Activated CD4-positive, alpha-beta memory T cell treated with anti-CD3 and anti-CD28 coated beads for 36 hours (primary cell): ENCODE results near the gene DENND5B. TPM values are rescaled to one million over a fixed set of nuclear protein-coding genes. Genes with fewer than 3 reads are reported as not detected.
A peak's percentile ranks its signal among the peaks of the same experiment; 100 is the strongest.
"Not testable (repeated sequence)": the region's sequence is repeated elsewhere in the genome, so short reads cannot be mapped to it uniquely, and the experiment has no call there.

ENCODE experiments used
- CTCF ChIA-PET: fragments of 350-600 bp; sonication (Branson Sonifier 250); formaldehyde crosslinking; loops from one replicate; lab custom pipeline; 2021; ENCODE audit warnings: antibody characterized with exemption, inconsistent platforms; lab: Charles Lee
- POLR2A ChIA-PET: fragments of 350-600 bp; sonication (Branson Sonifier 250); formaldehyde crosslinking; loops from one replicate; lab custom pipeline; 2021; ENCODE audit warnings: antibody characterized with exemption; lab: Charles Lee
- DNase-seq: peaks from one replicate; pipeline ENCODE4 v3.0.0-alpha.2; 2020
- H3K27ac Mint-ChIP-seq: one replicate; pipeline ENCODE4 v1.8.0; 2021; ENCODE audit warnings: mixed read lengths
- H3K27me3 Mint-ChIP-seq: one replicate; pipeline ENCODE4 v1.8.0; 2021; ENCODE audit warnings: mixed read lengths
- H3K36me3 Mint-ChIP-seq: one replicate; pipeline ENCODE4 v1.8.0; 2021; ENCODE audit warnings: mixed read lengths
- H3K4me1 Mint-ChIP-seq: one replicate; pipeline ENCODE4 v1.8.0; 2021; ENCODE audit warnings: low read depth, mixed read lengths
- H3K4me3 Mint-ChIP-seq: one replicate; pipeline ENCODE4 v1.8.0; 2021; ENCODE audit warnings: mild to moderate bottlenecking, mixed read lengths
- H3K9me3 Mint-ChIP-seq: one replicate; pipeline ENCODE4 v1.8.0; 2021; ENCODE audit warnings: mixed read lengths
- intact Hi-C: fragments of 100-400 bp; cut with micrococcal nuclease; formaldehyde crosslinking; loops from one replicate; pipeline ENCODE4 v1.15.1; 2023
- total RNA-seq, 2 experiments: library from RNA; stranded (reverse); gene quantifications; one replicate each; pipeline ENCODE4 v1.2.3, GENCODE V29; 2021

The DENND5B gene
- total RNA-seq, 2 experiments from 2014 or later: 0.10 to 0.17 TPM

GRCh38 chr12:31589598-31589903 is 1.4 kb downstream of the DENND5B start:
- H3K27me3 Mint-ChIP-seq: peaks cover 39% of the 10 kb centered on the region
- POLR2A ChIA-PET: no interaction called here
- H3K27ac Mint-ChIP-seq: no peak overlapping the region
- intact Hi-C loops: no loop called here
- CTCF ChIA-PET: no interaction called here
- H3K4me3 Mint-ChIP-seq: peak overlapping the region; percentile 70
- no peaks in the 10 kb centered on the region for H3K9me3 Mint-ChIP-seq
- H3K4me1 Mint-ChIP-seq: peaks cover 10% of the 10 kb centered on the region
- no peaks in the 10 kb centered on the region for H3K36me3 Mint-ChIP-seq
- DNase-seq: peak; percentile 51

DNA sequence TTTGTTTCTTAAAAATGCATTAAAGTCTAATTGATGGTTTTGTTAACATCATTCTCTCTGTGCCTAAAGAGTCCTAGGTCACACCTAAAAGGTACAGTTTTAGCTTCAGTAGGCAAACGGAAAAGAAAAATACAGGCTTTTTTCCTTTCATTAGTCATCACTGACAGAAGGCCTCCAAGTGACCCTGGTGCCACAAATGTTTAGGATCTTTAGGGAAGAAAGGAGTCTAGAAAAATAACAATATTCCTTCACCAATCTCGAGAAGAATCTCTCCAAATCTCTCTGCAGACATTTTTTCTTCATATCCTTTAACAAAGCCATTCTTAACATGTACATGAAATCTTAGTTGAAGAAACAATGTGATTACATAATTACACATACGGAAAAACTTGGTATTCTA is 2.0 kb downstream of the DENND5B start:
- Mint-ChIP-seq H3K36me3 (no peaks in the 10 kb centered on the region), H3K9me3 (no peaks in the 10 kb centered on the region), H3K27ac (no peak overlapping the region), H3K4me1 (peaks cover 10% of the 10 kb centered on the region), H3K4me3 (no peak overlapping the region), H3K27me3 (peaks cover 36% of the 10 kb centered on the region)
- POLR2A ChIA-PET: no interaction called here
- CTCF ChIA-PET: no interaction called here
- DNase-seq: no peak
- intact Hi-C loops: no loop called here

DNA sequence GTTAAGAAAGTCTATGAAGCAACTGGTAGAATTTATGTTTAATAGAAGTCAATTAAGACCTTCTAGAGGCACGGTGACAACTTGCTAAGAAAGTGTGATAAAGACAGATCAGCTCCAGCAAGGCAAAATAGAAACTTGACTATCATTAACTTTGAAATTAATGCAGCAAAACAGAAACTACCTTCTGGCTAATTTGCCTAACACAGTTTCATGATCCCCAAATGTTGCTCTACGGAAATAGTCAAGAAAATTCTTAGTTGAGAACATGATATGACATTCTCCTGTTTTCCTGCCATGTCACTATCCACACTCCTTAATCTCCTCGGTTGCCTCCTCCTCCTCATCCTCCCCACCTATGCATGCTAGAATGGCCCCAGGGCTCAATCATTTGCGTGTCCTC is 4.2 kb downstream of the DENND5B start:
- ChIA-PET POLR2A (no interaction called here), CTCF (no interaction called here)
- H3K36me3 Mint-ChIP-seq: no peaks in the 10 kb centered on the region
- no peak overlapping the region for H3K27ac Mint-ChIP-seq
- no peak overlapping the region for H3K4me3 Mint-ChIP-seq
- peaks cover 10% of the 10 kb centered on the region for H3K4me1 Mint-ChIP-seq
- no peak for DNase-seq
- intact Hi-C loops: no loop called here
- peaks cover 31% of the 10 kb centered on the region for H3K27me3 Mint-ChIP-seq
- H3K9me3 Mint-ChIP-seq: no peaks in the 10 kb centered on the region

DNA sequence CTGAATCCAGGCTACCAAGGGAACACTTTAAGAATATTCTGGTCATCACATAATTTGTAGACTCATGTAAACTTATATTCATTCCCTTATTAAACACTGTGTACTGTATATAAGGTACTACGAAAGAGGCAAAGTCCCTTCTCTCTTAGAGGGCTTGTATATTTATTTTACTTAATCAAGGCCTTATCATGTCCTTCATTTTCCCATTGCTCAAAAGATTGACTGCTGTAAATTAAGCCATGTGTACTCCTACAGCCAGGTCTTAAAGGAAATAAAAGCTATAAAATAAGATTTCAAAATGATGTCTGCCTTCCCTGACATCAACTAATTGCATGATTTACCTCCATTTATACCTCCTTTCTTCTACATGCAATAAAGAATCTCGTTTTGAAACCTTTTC is 5.0 kb downstream of the DENND5B start:
- intact Hi-C loops: no loop called here

GRCh38 chr12:31585271-31585670 is 5.7 kb downstream of the DENND5B start:
- no peak for DNase-seq
- Mint-ChIP-seq H3K27me3 (peaks cover 27% of the 10 kb centered on the region), H3K27ac (no peak overlapping the region), H3K4me1 (peaks cover 4% of the 10 kb centered on the region), H3K4me3 (no peak overlapping the region), H3K9me3 (no peaks in the 10 kb centered on the region), H3K36me3 (no peaks in the 10 kb centered on the region)
- POLR2A ChIA-PET: no interaction called here
- intact Hi-C loops: no loop called here
- CTCF ChIA-PET: interaction anchor here (0.7 kb wide), 1 partner anchor 394 kb away, joined by 3 read pairs; no protein-coding TSS in a partner anchor

More for the DNA sequence above, 5.0 kb downstream of the DENND5B start:
- POLR2A ChIA-PET: no interaction called here
- H3K4me3 Mint-ChIP-seq: no peak overlapping the region
- no peak overlapping the region for H3K27ac Mint-ChIP-seq
- DNase-seq: no peak
- no peaks in the 10 kb centered on the region for H3K36me3 Mint-ChIP-seq
- CTCF ChIA-PET: no interaction called here
- H3K27me3 Mint-ChIP-seq: peaks cover 27% of the 10 kb centered on the region
- H3K9me3 Mint-ChIP-seq: no peaks in the 10 kb centered on the region
- H3K4me1 Mint-ChIP-seq: peaks cover 4% of the 10 kb centered on the region

GRCh38 chr12:31584782-31585181 is 6.2 kb downstream of the DENND5B start:
- CTCF ChIA-PET: interaction anchor here (0.7 to 0.8 kb wide), 2 partner anchors 51 to 394 kb away, joined by 3 read pairs; no protein-coding TSS in a partner anchor
- Mint-ChIP-seq H3K4me1 (peaks cover 4% of the 10 kb centered on the region), H3K36me3 (no peaks in the 10 kb centered on the region), H3K27me3 (peaks cover 26% of the 10 kb centered on the region), H3K4me3 (no peak overlapping the region), H3K27ac (no peak overlapping the region), H3K9me3 (no peaks in the 10 kb centered on the region)
- DNase-seq: no peak
- intact Hi-C loops: no loop called here
- POLR2A ChIA-PET: no interaction called here

GRCh38 chr12:31583878-31584277 is 7.1 kb downstream of the DENND5B start:
- Mint-ChIP-seq H3K4me3 (no peak overlapping the region), H3K27me3 (peaks cover 17% of the 10 kb centered on the region), H3K4me1 (no peaks in the 10 kb centered on the region), H3K9me3 (no peaks in the 10 kb centered on the region), H3K27ac (no peak overlapping the region), H3K36me3 (no peaks in the 10 kb centered on the region)
- POLR2A ChIA-PET: no interaction called here
- CTCF ChIA-PET: no interaction called here
- DNase-seq: no peak
- intact Hi-C loops: no loop called here

DNA sequence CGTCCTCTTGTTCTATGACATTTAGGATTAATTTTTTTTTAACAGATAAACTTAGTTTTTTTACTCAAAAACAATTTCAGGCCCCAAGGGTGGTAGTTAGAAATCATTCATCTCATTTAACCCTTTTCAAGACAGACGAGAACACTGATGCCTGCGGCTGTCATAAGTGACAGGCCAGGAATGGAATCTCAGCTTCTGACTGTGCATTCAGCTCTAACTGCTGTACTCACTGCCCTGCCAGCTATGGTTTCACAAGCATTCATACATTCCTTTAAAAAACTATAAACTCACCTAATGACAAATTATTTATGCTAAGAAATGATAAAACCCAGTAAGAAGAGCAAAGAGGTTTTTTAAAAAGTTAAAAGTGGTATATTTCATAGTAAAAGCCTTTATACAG is 8.8 kb downstream of the DENND5B start:
- Mint-ChIP-seq H3K27me3 (peaks cover 8% of the 10 kb centered on the region), H3K4me3 (no peak overlapping the region), H3K4me1 (no peaks in the 10 kb centered on the region), H3K9me3 (no peaks in the 10 kb centered on the region), H3K27ac (no peak overlapping the region), H3K36me3 (no peaks in the 10 kb centered on the region)
- POLR2A ChIA-PET: no interaction called here
- CTCF ChIA-PET: no interaction called here
- intact Hi-C loops: no loop called here
- DNase-seq: no peak

- H3K9me3 Mint-ChIP-seq: no peaks in the 10 kb centered on the region
- ChIA-PET POLR2A (no interaction called here), CTCF (no interaction called here)
- no peak for DNase-seq
- H3K36me3 Mint-ChIP-seq: no peaks in the 10 kb centered on the region
- intact Hi-C loops: no loop called here
- no peaks in the 10 kb centered on the region for H3K4me1 Mint-ChIP-seq
- no peak overlapping the region for H3K4me3 Mint-ChIP-seq
- peaks cover 6% of the 10 kb centered on the region for H3K27me3 Mint-ChIP-seq
- no peak overlapping the region for H3K27ac Mint-ChIP-seq
Measured at GRCh38 chr12:31578632-31579031, 12.3 kb downstream of the DENND5B start.

GRCh38 chr12:31574803-31575575 is 15.9 kb downstream of the DENND5B start:
- ChIA-PET CTCF (no interaction called here), POLR2A (no interaction called here)
- Mint-ChIP-seq H3K9me3 (no peaks in the 10 kb centered on the region), H3K27me3 (peaks cover 6% of the 10 kb centered on the region), H3K27ac (no peak overlapping the region), H3K4me1 (no peaks in the 10 kb centered on the region), H3K36me3 (no peaks in the 10 kb centered on the region), H3K4me3 (no peak overlapping the region)
- DNase-seq: no peak
- intact Hi-C loops: no loop called here

- H3K27me3 Mint-ChIP-seq, CTCF ChIA-PET, H3K27ac Mint-ChIP-seq, intact Hi-C loops, H3K36me3 Mint-ChIP-seq, DNase-seq, H3K4me3 Mint-ChIP-seq, H3K9me3 Mint-ChIP-seq, POLR2A ChIA-PET, H3K4me1 Mint-ChIP-seq: not testable (repeated sequence)
Measured at GRCh38 chr12:31574367-31574766, 16.6 kb downstream of the DENND5B start.

DNA sequence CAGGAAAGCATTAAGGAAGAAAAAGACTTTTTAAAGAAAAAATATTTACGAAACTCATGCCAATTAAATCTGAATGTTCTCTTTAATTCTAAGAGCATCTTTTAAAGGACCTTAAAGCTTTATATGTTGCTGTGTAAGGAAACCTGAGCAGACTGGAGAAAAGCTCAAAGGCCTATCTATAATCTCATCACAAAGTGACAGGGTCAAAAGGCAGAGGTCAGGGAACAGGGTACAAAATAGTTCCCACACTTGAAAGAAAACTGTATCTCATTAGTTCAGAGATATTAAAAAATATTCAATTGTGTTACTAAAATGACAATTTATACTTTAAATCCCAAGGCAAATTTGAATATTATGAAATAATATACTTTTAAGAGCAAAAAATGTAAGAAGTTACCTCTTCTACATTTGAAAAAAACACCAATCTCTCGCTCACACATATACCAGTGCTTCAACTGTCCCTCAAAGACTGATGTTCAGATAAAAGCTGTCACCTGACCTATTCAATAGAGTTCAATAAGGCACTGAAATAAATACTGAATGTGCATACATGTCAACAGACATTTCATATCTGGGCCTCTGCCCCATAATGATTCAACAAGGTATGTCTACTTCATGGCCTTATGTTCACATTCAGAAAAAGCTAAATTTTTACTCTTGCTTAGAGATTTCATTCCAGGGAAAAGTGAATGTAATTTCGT is 17.9 kb downstream of the DENND5B start:
- H3K9me3 Mint-ChIP-seq: no peaks in the 10 kb centered on the region
- no peaks in the 10 kb centered on the region for H3K4me1 Mint-ChIP-seq
- H3K27me3 Mint-ChIP-seq: peaks cover 8% of the 10 kb centered on the region
- H3K36me3 Mint-ChIP-seq: no peaks in the 10 kb centered on the region
- CTCF ChIA-PET: no interaction called here
- H3K27ac Mint-ChIP-seq: no peak overlapping the region
- H3K4me3 Mint-ChIP-seq: no peak overlapping the region
- no peak for DNase-seq
- POLR2A ChIA-PET: no interaction called here
- intact Hi-C loops: no loop called here

- Mint-ChIP-seq H3K9me3 (no peaks in the 10 kb centered on the region), H3K4me3 (no peak overlapping the region), H3K36me3 (no peaks in the 10 kb centered on the region), H3K27me3 (peaks cover 8% of the 10 kb centered on the region), H3K27ac (no peak overlapping the region), H3K4me1 (no peaks in the 10 kb centered on the region)
- no peak for DNase-seq
- intact Hi-C loops: no loop called here
- POLR2A ChIA-PET: no interaction called here
- CTCF ChIA-PET: interaction anchor here (0.7 kb wide), 1 partner anchor 803 kb away, joined by 3 read pairs; no protein-coding TSS in a partner anchor
Measured at GRCh38 chr12:31570880-31571279, 20.1 kb downstream of the DENND5B start.
